ENCODE measurements around the gene PDE7B. TPM values are rescaled to one million over a fixed set of nuclear protein-coding genes. Genes with fewer than 3 reads are reported as not detected.

PDE7B gene
- total RNA-seq, 4 donors from 2014 or later = 15.4 to 28.6 (median 18.8) TPM

DNA sequence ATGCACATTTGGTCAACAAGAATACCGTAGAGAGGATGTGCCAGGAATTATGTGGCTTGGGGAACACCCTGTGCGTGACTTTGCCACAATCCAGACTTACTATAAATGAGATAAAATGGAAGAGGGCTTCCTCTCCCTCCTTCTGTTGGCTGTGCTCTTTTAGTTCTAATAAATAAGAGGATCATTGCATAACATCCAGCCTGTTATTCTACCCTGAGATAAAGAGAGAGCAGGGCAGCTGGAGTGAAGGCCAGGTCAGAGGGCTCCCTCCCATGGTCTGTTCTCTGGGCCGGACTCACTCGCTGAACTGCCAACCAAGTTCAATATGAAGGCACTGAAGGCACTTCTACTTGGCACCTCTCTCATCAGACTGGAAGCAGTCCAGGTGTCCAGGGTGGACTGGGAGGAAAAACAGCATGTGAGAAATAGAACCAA, 306.9 kb downstream of the PDE7B start:
- intact Hi-C loops (cut with DNase I; ENCODE audit: low total_unique reads) = no loop called here
- no peaks in the 10 kb centered on the region for H3K36me3 ChIP-seq
- H3K27me3 ChIP-seq = no peaks in the 10 kb centered on the region
- no peak overlapping the region for H3K4me3 ChIP-seq
- H3K27ac ChIP-seq = peak overlapping the region; percentile 65 to 71
- H3K9me3 ChIP-seq = no peaks in the 10 kb centered on the region
- H3K4me1 ChIP-seq = peaks cover 0 to 3% of the 10 kb centered on the region in 2 donors
- peak; percentile 64 to 75 for DNase-seq
- no peak for TF ChIP-seq POLR2A (IDR thresholded peaks at IDR 0.05)
- TF ChIP-seq, protein P1, sequence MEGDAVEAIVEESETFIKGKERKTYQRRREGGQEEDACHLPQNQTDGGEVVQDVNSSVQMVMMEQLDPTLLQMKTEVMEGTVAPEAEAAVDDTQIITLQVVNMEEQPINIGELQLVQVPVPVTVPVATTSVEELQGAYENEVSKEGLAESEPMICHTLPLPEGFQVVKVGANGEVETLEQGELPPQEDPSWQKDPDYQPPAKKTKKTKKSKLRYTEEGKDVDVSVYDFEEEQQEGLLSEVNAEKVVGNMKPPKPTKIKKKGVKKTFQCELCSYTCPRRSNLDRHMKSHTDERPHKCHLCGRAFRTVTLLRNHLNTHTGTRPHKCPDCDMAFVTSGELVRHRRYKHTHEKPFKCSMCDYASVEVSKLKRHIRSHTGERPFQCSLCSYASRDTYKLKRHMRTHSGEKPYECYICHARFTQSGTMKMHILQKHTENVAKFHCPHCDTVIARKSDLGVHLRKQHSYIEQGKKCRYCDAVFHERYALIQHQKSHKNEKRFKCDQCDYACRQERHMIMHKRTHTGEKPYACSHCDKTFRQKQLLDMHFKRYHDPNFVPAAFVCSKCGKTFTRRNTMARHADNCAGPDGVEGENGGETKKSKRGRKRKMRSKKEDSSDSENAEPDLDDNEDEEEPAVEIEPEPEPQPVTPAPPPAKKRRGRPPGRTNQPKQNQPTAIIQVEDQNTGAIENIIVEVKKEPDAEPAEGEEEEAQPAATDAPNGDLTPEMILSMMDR (IDR thresholded peaks at IDR 0.05) = peak in 1 of 4 experiments; percentile 30

DNA sequence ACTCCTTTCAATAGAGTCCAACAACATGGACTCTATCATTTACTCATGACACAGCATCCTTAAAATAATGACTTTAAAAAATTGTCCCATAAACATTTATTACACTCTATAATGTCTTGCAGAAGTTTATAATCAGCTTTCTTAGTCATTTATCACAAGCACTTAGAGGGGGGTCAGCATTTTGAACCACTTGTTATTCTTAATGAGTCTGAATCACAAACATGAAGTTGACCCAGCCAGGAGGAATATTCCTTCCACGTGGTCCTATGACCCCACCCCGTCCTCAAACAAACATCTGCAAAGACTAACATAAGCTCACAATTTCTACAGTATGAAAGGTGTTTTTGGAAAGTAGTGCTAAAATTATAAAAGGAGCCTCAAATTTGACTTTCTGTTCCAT, 307.5 kb downstream of the PDE7B start:
- Histone ChIP-seq H3K27ac (peak overlapping the region; percentile 65 to 71), H3K36me3 (no peaks in the 10 kb centered on the region)
- DNase-seq = peak in 1 of 2 donors; percentile 48

DNA sequence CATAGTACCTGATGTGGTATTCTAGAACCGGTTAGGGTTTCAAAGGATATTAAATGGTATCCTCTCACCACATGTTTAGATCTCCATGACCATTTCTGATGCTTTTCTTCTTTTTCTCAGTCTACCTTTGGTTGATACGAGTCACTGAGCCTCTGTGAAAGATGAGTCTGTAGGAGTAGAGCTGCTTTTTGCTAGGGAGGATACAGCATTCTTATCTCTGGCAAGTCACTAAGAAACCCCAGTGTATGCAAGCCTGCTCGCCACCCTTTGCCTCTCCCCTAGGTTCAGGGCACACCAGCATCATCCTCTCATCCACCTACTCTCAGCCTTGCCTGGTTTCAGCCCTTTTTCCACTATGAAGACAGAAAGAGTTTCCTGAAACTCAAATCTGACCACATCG, 308.7 kb downstream of the PDE7B start:
- Histone ChIP-seq H3K9me3 (no peaks in the 10 kb centered on the region), H3K27ac (peak overlapping the region; percentile 20 to 71), H3K27me3 (no peaks in the 10 kb centered on the region), H3K36me3 (no peaks in the 10 kb centered on the region), H3K4me3 (no peak overlapping the region), H3K4me1 (peaks cover 0 to 3% of the 10 kb centered on the region in 2 donors)
- intact Hi-C loops (cut with DNase I; ENCODE audit: low total_unique reads) = no loop called here
- no peak for TF ChIP-seq POLR2A (IDR thresholded peaks at IDR 0.05)
- TF ChIP-seq, protein P1 (IDR thresholded peaks at IDR 0.05) = no peak
- no peak for DNase-seq

More for the DNA sequence above, 307.5 kb downstream of the PDE7B start:
- Histone ChIP-seq H3K27me3 (no peaks in the 10 kb centered on the region), H3K9me3 (no peaks in the 10 kb centered on the region), H3K4me3 (no peak overlapping the region), H3K4me1 (peaks cover 0 to 3% of the 10 kb centered on the region in 2 donors)
- intact Hi-C loops (cut with DNase I; ENCODE audit: low total_unique reads) = no loop called here
- TF ChIP-seq POLR2A (IDR thresholded peaks at IDR 0.05) = no peak

DNA sequence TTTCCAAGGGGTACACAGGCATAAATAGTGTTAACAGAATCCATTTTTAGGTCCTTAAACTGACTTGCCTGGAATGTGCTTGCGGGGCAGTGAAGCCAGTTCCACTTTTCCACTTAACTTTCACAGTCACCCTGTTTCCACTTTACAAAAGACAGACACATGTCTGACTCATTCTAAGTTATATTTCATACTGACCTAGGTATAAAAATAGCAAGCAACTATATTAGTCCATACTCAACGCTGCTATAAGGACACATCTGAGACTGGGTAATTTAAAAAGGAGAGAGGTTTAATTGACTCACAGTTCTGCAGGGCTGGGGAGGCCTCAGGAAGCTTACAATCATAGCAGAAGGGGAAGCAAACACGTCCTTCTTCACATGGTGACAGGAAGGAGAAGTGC, 310.4 kb downstream of the PDE7B start:
- intact Hi-C loops (cut with DNase I; ENCODE audit: low total_unique reads) = no loop called here
- TF ChIP-seq, protein P1 (IDR thresholded peaks at IDR 0.05) = no peak
- TF ChIP-seq POLR2A (IDR thresholded peaks at IDR 0.05) = no peak
- no peaks in the 10 kb centered on the region for H3K27me3 ChIP-seq
- no peaks in the 10 kb centered on the region for H3K9me3 ChIP-seq
- no peak overlapping the region for H3K4me3 ChIP-seq
- no peaks in the 10 kb centered on the region for H3K36me3 ChIP-seq
- peaks cover 0 to 3% of the 10 kb centered on the region in 2 donors for H3K4me1 ChIP-seq
- no peak overlapping the region for H3K27ac ChIP-seq
- DNase-seq = no peak

DNA sequence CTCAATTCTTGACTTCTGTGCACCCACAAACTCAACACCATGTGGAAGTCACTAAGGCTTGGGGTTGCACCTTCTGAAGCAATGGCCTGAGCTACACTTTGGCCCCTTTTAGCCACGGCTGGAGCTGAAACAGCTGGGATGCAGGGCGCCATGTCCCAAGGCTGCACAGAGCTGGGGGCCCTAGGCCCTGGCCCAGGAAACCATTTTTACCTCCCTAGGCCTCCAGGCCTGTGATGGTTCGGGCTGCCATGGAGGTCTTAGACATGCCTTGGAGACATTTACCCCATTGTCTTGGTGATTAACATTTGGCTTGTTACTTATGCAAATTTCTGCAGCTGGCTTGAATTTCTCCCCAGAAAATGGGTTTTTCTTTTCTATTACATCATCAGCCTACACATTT, 311.8 kb downstream of the PDE7B start:
- no peak for TF ChIP-seq POLR2A (IDR thresholded peaks at IDR 0.05)
- TF ChIP-seq, protein P1 (IDR thresholded peaks at IDR 0.05) = no peak
- H3K27me3 ChIP-seq = no peaks in the 10 kb centered on the region
- no peaks in the 10 kb centered on the region for H3K36me3 ChIP-seq
- no peak overlapping the region for H3K27ac ChIP-seq
- intact Hi-C loops (cut with DNase I; ENCODE audit: low total_unique reads) = no loop called here
- no peak overlapping the region for H3K4me3 ChIP-seq
- no peaks in the 10 kb centered on the region for H3K9me3 ChIP-seq
- peaks cover 0 to 3% of the 10 kb centered on the region in 2 donors for H3K4me1 ChIP-seq
- DNase-seq = no peak

DNA sequence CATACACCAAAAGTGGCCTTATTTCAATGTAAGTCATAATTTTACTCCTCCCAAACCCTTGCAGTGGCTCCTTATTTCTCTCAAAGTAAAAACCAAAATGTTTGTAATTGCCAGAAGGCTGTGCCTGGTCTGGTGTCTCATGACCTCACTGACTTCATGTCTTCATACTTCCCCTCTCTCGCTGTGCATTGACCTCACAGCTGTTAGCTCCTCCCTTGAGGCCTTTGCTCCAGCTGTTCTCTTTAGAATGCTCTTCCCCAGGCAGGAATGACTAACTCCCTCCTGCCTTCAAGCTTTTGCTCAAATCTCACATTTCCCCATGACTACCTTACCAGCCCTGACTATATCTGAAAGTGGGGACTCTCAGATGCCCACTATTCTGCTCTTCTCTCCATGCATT, 315.3 kb downstream of the PDE7B start:
- H3K4me3 ChIP-seq = no peak overlapping the region
- no peak overlapping the region for H3K27ac ChIP-seq
- no peak for TF ChIP-seq POLR2A (IDR thresholded peaks at IDR 0.05)
- TF ChIP-seq, protein P1 (IDR thresholded peaks at IDR 0.05) = no peak
- no peaks in the 10 kb centered on the region for H3K9me3 ChIP-seq
- intact Hi-C loops (cut with DNase I; ENCODE audit: low total_unique reads) = no loop called here
- H3K4me1 ChIP-seq = no peaks in the 10 kb centered on the region
- no peaks in the 10 kb centered on the region for H3K27me3 ChIP-seq
- H3K36me3 ChIP-seq = no peaks in the 10 kb centered on the region
- no peak for DNase-seq

All from uterus (tissue), 4 donors.